ENCODE data around the gene SMARCD3. TPM values are rescaled to one million over a fixed set of nuclear protein-coding genes. Genes with fewer than 3 reads are reported as not detected.

The SMARCD3 gene
- total RNA-seq, 1 donor from 2014 or later = 8.1 TPM

DNA sequence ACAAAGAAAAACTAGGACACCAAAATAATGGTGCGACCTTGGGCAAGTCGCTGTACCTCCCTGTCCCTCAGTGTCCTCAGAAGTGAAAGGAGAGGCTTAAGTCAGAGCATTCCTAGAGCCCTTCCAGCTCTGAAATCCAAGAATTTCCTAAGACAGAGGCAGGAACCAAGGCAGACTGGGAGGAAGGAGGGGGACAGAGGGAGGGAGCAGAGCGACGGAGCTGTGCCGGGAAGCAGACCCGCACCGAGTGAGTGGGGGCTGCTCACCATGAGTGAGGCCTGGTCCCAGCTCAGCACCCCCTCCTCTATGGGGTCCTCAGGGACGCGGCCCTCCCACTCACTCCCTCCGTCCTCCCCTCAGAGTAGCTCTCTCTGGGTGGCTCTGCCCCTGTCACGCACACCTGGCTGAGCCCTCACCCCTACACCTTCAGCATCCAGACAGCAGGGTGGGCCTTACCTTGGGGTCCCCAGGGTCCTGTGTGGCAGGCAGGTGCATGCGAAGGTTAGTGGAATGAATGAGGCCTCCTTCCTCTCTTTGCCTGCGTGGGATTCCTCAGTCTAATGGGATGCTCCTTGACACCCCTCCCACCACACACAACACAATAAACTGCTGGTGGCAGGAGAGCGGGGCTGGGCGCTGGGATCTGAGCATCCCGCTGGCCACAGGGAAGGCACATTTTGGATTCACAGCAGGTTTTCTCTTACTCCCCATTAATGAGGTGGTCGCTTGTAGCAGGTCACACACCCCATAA, 4.6 kb upstream of the SMARCD3 start:
- TF ChIP-seq, protein P1, sequence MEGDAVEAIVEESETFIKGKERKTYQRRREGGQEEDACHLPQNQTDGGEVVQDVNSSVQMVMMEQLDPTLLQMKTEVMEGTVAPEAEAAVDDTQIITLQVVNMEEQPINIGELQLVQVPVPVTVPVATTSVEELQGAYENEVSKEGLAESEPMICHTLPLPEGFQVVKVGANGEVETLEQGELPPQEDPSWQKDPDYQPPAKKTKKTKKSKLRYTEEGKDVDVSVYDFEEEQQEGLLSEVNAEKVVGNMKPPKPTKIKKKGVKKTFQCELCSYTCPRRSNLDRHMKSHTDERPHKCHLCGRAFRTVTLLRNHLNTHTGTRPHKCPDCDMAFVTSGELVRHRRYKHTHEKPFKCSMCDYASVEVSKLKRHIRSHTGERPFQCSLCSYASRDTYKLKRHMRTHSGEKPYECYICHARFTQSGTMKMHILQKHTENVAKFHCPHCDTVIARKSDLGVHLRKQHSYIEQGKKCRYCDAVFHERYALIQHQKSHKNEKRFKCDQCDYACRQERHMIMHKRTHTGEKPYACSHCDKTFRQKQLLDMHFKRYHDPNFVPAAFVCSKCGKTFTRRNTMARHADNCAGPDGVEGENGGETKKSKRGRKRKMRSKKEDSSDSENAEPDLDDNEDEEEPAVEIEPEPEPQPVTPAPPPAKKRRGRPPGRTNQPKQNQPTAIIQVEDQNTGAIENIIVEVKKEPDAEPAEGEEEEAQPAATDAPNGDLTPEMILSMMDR (conservative IDR thresholded peaks at IDR 0.05; ENCODE audit: low read depth, low read length) = no peak
- DNase-seq (ENCODE audit: low read depth) = no peak
- no peak overlapping the region for H3K4me3 ChIP-seq (ENCODE audit: low read depth, low read length)

DNA sequence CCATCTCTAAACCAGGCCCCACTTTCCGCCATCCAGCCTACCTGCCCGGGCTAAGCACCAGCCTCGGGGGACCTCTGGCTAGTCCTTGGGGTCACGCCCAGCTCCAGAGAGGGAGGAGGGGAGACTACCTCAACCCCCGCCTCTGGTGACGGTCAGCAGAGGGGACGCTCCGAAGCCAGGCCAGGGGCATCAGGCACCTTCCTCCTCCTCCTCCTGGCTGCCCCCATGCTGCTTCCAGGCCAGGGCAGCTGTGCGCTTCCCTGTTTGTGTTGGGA, 4.0 kb upstream of the SMARCD3 start:
- peak overlapping the region; percentile 84 for H3K4me3 ChIP-seq (ENCODE audit: low read depth, low read length)

DNA sequence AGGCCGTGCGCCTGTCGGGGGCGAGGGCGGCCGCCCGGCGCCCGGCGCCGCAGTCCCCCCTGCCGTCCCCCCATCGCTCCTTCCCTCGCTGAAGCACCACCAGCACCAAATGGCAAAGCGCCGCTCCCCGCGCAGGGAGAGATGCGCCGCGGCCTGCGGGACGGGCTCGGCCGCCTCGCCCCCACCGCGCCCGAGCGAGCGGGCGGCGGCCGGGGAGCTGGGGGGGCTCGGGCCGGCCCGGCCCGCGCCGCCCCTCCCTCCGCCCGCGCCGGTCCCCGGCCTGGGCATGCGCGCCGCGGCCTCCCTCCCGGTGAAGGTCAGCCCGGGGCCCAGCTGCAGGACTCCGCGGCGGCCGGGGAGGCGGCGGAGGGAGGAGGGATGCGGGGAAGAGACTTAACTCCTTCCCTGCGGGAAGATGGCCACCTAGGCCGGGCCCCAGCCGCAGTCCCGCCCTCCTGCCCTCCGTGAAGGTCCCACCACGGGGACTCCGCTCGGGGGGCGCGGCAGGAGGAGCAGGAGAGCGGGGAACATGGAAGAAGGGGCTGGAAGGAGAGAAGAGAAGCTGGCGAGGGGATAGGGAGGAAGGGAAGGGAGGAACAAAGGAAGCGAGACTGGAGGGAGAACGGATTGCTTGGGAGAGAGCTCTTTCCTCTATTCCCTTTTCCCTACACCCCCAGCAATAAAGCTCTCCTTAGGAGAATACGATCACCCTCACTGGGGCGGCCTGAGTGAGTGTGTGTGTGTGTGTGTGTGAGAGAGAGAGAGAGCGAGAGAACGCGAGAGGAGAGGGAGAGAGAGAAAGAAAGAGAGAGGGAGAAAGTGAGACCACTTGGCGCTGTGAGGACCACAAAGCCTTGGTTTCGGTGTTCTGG, 3.4 kb upstream of the SMARCD3 start:
- DNase-seq (ENCODE audit: low read depth) = no peak
- peak overlapping the region; percentile 84 for H3K4me3 ChIP-seq (ENCODE audit: low read depth, low read length)
- TF ChIP-seq, protein P1 (conservative IDR thresholded peaks at IDR 0.05; ENCODE audit: low read depth, low read length) = no peak

More for the DNA sequence above, 4.0 kb upstream of the SMARCD3 start:
- TF ChIP-seq, protein P1 (conservative IDR thresholded peaks at IDR 0.05; ENCODE audit: low read depth, low read length) = no peak
- no peak for DNase-seq (ENCODE audit: low read depth)

DNA sequence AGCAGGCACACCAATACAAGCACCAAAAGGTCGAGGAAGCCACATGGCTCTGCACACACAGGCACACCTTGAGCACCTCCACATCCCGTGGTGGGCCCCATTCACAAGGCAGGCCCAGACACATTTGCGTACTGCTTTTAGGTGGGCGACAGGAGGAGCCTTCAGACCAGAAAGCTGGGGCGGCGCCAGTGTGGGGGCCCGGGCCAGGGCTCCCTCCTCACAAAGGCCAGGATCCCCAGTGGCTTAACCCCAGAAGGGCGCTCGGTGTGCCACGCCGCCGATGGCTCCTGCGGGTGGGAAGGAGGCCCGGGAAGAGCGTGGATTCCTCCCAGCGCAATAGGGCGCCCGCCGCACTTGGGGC, 2.8 kb upstream of the SMARCD3 start:
- H3K4me3 ChIP-seq (ENCODE audit: low read depth, low read length) = peak overlapping the region; percentile 84
- no peak for DNase-seq (ENCODE audit: low read depth)
- TF ChIP-seq, protein P1 (conservative IDR thresholded peaks at IDR 0.05; ENCODE audit: low read depth, low read length) = no peak

DNA sequence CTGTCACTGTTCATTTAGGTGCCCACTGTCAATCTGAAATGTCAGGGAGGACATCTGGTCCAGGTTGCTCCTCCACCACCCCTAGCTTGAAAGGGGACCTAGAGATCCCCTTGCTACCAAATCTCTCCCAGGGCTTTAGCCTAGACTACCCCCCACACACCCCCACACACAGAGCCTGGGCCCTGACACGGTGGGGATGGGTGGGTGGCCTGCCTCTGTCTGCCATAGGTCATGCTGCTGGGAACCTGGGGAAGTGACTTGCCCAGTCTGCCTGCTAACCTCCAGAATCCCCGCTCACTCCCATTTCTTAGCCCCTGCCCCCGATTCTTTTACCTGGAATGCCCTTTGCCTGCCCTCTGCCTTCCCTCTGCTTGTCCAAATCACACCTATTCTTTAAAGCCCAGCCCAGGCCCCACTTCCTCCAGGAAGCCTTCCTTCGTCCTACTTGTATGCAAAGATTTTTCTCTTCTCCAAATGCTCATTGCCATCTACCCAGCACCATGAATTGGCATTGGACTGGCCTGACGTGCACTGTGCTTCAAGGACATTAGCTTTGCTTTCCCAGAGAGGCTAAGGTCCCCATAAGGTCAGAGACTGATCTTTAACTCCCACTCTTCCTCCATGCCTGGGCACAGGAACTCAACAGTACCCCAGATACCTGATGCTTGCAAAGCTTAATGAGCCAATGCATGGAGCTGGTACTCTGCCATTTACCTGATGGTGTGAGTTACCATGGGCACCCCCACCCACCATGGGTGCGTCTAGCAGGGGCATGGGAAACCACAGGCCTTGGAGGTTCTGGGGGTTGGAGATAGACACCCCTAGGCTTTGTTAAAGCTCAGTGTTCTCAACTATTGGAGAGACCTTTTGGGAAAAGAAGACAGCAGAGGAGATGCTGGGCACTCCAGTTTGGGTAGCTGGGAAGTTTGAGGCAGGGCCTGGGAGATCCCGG, 2.0 kb upstream of the SMARCD3 start:
- DNase-seq (ENCODE audit: low read depth) = no peak
- TF ChIP-seq, protein P1 (conservative IDR thresholded peaks at IDR 0.05; ENCODE audit: low read depth, low read length) = no peak
- H3K4me3 ChIP-seq (ENCODE audit: low read depth, low read length) = no peak overlapping the region

DNA sequence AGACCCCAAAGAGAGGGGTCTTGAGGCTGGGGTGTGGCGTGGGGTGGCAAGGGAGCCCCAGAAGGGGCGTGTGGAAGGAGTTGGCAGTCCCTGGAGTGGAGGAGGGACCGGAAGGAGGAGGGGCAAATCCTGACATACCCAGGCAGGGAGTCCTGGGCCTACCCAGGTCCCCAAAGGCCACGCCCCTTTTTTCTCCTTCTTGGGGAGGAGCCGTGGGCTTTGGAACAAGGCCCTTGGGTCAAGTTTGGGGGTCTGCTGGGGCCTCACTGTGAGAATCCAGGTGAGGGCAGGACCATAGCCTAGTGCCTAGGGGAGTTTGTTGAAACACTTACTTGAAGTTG, 1.2 kb upstream of the SMARCD3 start:
- TF ChIP-seq, protein P1 (conservative IDR thresholded peaks at IDR 0.05; ENCODE audit: low read depth, low read length) = no peak
- H3K4me3 ChIP-seq (ENCODE audit: low read depth, low read length) = no peak overlapping the region
- no peak for DNase-seq (ENCODE audit: low read depth)

All from epithelial cell of proximal tubule (primary cell).